Activated CD4-positive, alpha-beta T cell treated with anti-CD3 and anti-CD28 coated beads, Interleukin-10, Interleukin-2, amounts not matched to agents 100 ng/mL and 50 ng/mL, durations not matched to agents 16 hours and 8 hours (primary cell): ENCODE measurements around the gene ZNF324B.
"Not testable (repeated sequence)": the region's sequence is repeated elsewhere in the genome, so short reads cannot be mapped to it uniquely, and the experiment has no call there.

ENCODE experiments used
- DNase-seq: peaks from one replicate; pipeline ENCODE4 v3.0.0-alpha.2; 2020

The ZNF324B gene

GRCh38 chr19:58456111-58456510 is 4.7 kb downstream of the ZNF324B start:
- DNase-seq = no peak

- no peak for DNase-seq
These were observed 8.6 kb downstream of the ZNF324B start for GRCh38 chr19:58460039-58460438.

- DNase-seq = no peak
These were observed 14.8 kb downstream of the ZNF324B start for GRCh38 chr19:58466089-58466759.

GRCh38 chr19:58466760-58467589 is 15.6 kb downstream of the ZNF324B start, which contains the start of gene ZNF324:
ZNF324 (plus strand) TSS chr19:58467080; CDS start chr19:58469186, 2,106 bp downstream.
- DNase-seq = peak; percentile 98

GRCh38 chr19:58468216-58468839 is 16.9 kb downstream of the ZNF324B start:
- DNase-seq = no peak

- DNase-seq = no peak
These were observed 18.0 kb downstream of the ZNF324B start for GRCh38 chr19:58469241-58470013.

- DNase-seq = not testable (repeated sequence)
These were observed 19.6 kb downstream of the ZNF324B start for GRCh38 chr19:58470837-58471543.

- no peak for DNase-seq
These were observed 20.3 kb downstream of the ZNF324B start for GRCh38 chr19:58471736-58472135.

- no peak for DNase-seq
These were observed 22.4 kb downstream of the ZNF324B start for GRCh38 chr19:58473775-58474174.

GRCh38 chr19:58474291-58474996 is 23.0 kb downstream of the ZNF324B start:
- DNase-seq = no peak

- no peak for DNase-seq
These were observed 23.7 kb downstream of the ZNF324B start for GRCh38 chr19:58474997-58475713.

GRCh38 chr19:58475714-58476497 is 24.5 kb downstream of the ZNF324B start, which contains the start of gene ZNF446:
ZNF446 (plus strand) TSS chr19:58476352; CDS start chr19:58477219, 867 bp downstream.
- DNase-seq = peak; percentile 98

- DNase-seq = no peak
These were observed 25.1 kb downstream of the ZNF324B start for GRCh38 chr19:58476498-58477015.

- no peak for DNase-seq
These were observed 25.7 kb downstream of the ZNF324B start for GRCh38 chr19:58477130-58477529.

- no peak for DNase-seq
These were observed 26.4 kb downstream of the ZNF324B start for GRCh38 chr19:58477871-58478270.

- no peak for DNase-seq
These were observed 27.9 kb downstream of the ZNF324B start for GRCh38 chr19:58479303-58479702.

GRCh38 chr19:58479736-58480480 is 28.5 kb downstream of the ZNF324B start:
- DNase-seq = no peak

- DNase-seq = no peak
These were observed 29.0 kb downstream of the ZNF324B start for GRCh38 chr19:58480481-58480830.

GRCh38 chr19:58480831-58481230 is 29.4 kb downstream of the ZNF324B start:
- DNase-seq = no peak
